HEK293 (cell line): ENCODE measurements around the gene GPN3.
A peak's percentile ranks its signal among the peaks of the same experiment; 100 is the strongest.

Source experiments
- GLI4 ChIP-seq: fragments of 450-650 bp; formaldehyde crosslinking; IDR thresholded peaks from 2 replicates; pipeline ENCODE4 v1.5.1; 2016; ENCODE audit warnings: missing biosample characterization, missing genetic modification characterization
- PBX3 ChIP-seq: sonication (generic); formaldehyde crosslinking; IDR thresholded peaks from 2 replicates; pipeline ENCODE4 v1.8.1; 2022; ENCODE audit warnings: mild to moderate bottlenecking, moderate library complexity, missing genetic modification reagents
- PRDM6 ChIP-seq: fragments of 450-650 bp; formaldehyde crosslinking; IDR thresholded peaks from 2 replicates; pipeline ENCODE4 v1.5.1; 2017; ENCODE audit warnings: missing biosample characterization, missing genetic modification characterization
- SCRT2 ChIP-seq: fragments of 450-650 bp; formaldehyde crosslinking; IDR thresholded peaks from 2 replicates; pipeline ENCODE4 v1.5.1; 2016; ENCODE audit warnings: missing biosample characterization, missing genetic modification characterization
- ZBTB10 ChIP-seq: fragments of 450-650 bp; formaldehyde crosslinking; IDR thresholded peaks from 2 replicates; pipeline ENCODE4 v1.5.1; 2016; ENCODE audit warnings: missing biosample characterization, missing genetic modification characterization
- ZBTB8A ChIP-seq: fragments of 450-650 bp; formaldehyde crosslinking; IDR thresholded peaks from 2 replicates; pipeline ENCODE4 v1.5.1; 2016; ENCODE audit warnings: missing biosample characterization, missing genetic modification characterization
- ZNF114 ChIP-seq: fragments of 450-650 bp; formaldehyde crosslinking; IDR thresholded peaks from 2 replicates; pipeline ENCODE4 v1.5.0; 2017; ENCODE audit warnings: missing biosample characterization, missing genetic modification characterization
- ZNF174 ChIP-seq: fragments of 450-650 bp; formaldehyde crosslinking; IDR thresholded peaks from 2 replicates; pipeline ENCODE4 v1.5.0; 2017; ENCODE audit warnings: missing biosample characterization, mild to moderate bottlenecking, missing genetic modification characterization
- ZNF18 ChIP-seq: fragments of 450-650 bp; formaldehyde crosslinking; IDR thresholded peaks from 2 replicates; pipeline ENCODE4 v1.5.1; 2016; ENCODE audit warnings: missing biosample characterization, missing genetic modification characterization
- ZNF239 ChIP-seq: fragments of 450-650 bp; formaldehyde crosslinking; IDR thresholded peaks from 2 replicates; pipeline ENCODE4 v1.5.1; 2016; ENCODE audit warnings: missing biosample characterization, missing genetic modification characterization
- ZNF266 ChIP-seq: fragments of 450-650 bp; formaldehyde crosslinking; IDR thresholded peaks from 2 replicates; pipeline ENCODE4 v1.5.1; 2016; ENCODE audit warnings: missing biosample characterization, missing genetic modification characterization, low read depth
- ZNF324 ChIP-seq: fragments of 450-650 bp; formaldehyde crosslinking; IDR thresholded peaks from 2 replicates; pipeline ENCODE4 v1.5.1; 2016; ENCODE audit warnings: missing biosample characterization, missing genetic modification characterization
- ZNF366 ChIP-seq: fragments of 450-650 bp; formaldehyde crosslinking; conservative IDR thresholded peaks from 2 replicates; pipeline ENCODE4 v1.5.1; 2016; ENCODE audit warnings: missing biosample characterization, missing genetic modification characterization
- ZNF394 ChIP-seq: fragments of 450-650 bp; formaldehyde crosslinking; IDR thresholded peaks from 2 replicates; pipeline ENCODE4 v1.5.1; 2016; ENCODE audit warnings: missing biosample characterization, missing genetic modification characterization, mild to moderate bottlenecking, moderate library complexity, borderline replicate concordance
- ZNF423 ChIP-seq: fragments of 450-650 bp; formaldehyde crosslinking; IDR thresholded peaks from 2 replicates; pipeline ENCODE4 v1.5.1; 2016; ENCODE audit warnings: missing biosample characterization, missing genetic modification characterization
- ZNF513 ChIP-seq: fragments of 450-650 bp; IDR thresholded peaks from 2 replicates; pipeline ENCODE4 v1.5.1; 2018; ENCODE audit warnings: missing biosample characterization, missing genetic modification characterization
- ZNF600 ChIP-seq: fragments of 450-650 bp; formaldehyde crosslinking; IDR thresholded peaks from 2 replicates; pipeline ENCODE4 v1.5.1; 2016; ENCODE audit warnings: missing biosample characterization, missing genetic modification characterization
- ZNF624 ChIP-seq: fragments of 450-650 bp; formaldehyde crosslinking; IDR thresholded peaks from 2 replicates; pipeline ENCODE4 v1.5.1; 2017; ENCODE audit warnings: missing biosample characterization, missing genetic modification characterization
- ZNF707 ChIP-seq: fragments of 450-650 bp; formaldehyde crosslinking; IDR thresholded peaks from 2 replicates; pipeline ENCODE4 v1.5.1; 2016; ENCODE audit warnings: missing biosample characterization, missing genetic modification characterization
- ZNF768 ChIP-seq: fragments of 450-650 bp; formaldehyde crosslinking; IDR thresholded peaks from 2 replicates; pipeline ENCODE4 v1.5.1; 2018; ENCODE audit warnings: missing biosample characterization, mild to moderate bottlenecking, missing genetic modification characterization
- ZNF791 ChIP-seq: fragments of 450-650 bp; formaldehyde crosslinking; IDR thresholded peaks from 2 replicates; pipeline ENCODE4 v1.5.1; 2016; ENCODE audit warnings: missing biosample characterization, missing genetic modification characterization
- ZNF837 ChIP-seq: fragments of 450-650 bp; formaldehyde crosslinking; IDR thresholded peaks from 2 replicates; pipeline ENCODE4 v1.5.1; 2016; ENCODE audit warnings: missing biosample characterization, missing genetic modification characterization
- ZXDB ChIP-seq: fragments of 450-650 bp; formaldehyde crosslinking; IDR thresholded peaks from 2 replicates; pipeline ENCODE4 v1.5.1; 2016; ENCODE audit warnings: missing biosample characterization, missing genetic modification characterization
- TF ChIP-seq, protein P1 (sequence below): fragments of 450-650 bp; IDR thresholded peaks from 2 replicates; pipeline ENCODE4 v1.5.1; 2018; ENCODE audit warnings: missing biosample characterization, mild to moderate bottlenecking, missing genetic modification characterization
- TF ChIP-seq, protein P2 (sequence below): fragments of 450-650 bp; formaldehyde crosslinking; IDR thresholded peaks from 2 replicates; pipeline ENCODE4 v1.5.1; 2016; ENCODE audit warnings: missing biosample characterization, missing genetic modification characterization

The GPN3 gene

DNA sequence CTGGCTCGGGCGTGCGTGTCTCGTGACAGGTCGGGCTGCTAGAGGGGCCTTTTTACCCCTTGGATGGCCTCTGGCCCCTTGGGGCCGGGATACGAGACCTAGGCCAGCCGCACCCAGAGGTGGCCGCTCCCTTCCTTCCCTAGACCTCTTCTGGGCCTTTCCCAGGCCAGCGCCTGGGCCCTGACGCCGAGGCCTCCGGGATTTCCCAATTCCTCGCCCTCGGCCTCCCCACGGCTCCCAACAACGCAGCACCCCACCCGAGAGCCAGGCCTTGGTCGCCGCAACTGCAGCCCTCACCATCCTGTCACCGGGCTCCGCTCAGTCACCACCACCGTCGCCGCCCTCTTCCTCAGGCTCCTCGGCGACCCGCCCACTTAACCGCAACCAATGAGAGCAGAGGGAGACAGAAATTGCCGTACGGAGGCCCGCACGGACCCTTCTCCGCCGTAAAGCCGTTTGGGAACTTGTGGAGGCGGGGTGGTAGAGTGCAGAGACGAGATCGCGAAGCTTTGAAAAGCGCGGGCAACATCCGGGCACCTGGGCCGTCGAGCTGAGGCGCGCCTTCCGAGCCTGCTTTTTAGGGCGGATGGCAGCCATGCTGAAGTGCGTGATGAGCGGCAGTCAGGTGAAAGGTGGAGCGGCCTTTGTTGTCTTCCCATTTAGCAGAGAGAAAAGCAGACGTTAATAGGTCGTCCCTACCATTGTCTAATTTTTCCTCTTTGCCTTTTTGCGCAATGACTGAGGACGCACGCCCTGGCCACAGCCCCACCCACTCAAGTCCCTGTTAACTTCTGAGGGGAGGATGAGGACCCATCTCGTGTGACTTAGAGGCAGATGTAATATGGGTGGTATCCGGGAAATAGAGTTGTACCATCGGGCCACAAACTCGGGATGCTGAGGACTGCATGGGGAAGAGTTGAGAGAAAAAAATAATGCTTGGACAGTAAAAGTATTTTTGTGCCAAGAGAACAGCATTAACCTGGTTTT is 34.0 kb upstream of the GPN3 start, which contains the start of the genes RAD9B and VPS29 (continued):
- TF ChIP-seq, protein P1, sequence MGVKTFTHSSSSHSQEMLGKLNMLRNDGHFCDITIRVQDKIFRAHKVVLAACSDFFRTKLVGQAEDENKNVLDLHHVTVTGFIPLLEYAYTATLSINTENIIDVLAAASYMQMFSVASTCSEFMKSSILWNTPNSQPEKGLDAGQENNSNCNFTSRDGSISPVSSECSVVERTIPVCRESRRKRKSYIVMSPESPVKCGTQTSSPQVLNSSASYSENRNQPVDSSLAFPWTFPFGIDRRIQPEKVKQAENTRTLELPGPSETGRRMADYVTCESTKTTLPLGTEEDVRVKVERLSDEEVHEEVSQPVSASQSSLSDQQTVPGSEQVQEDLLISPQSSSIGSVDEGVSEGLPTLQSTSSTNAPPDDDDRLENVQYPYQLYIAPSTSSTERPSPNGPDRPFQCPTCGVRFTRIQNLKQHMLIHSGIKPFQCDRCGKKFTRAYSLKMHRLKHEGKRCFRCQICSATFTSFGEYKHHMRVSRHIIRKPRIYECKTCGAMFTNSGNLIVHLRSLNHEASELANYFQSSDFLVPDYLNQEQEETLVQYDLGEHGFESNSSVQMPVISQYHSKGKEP: 0 out of 2 replicates have a peak, but pooled peaks have one; percentile 15
- 0 out of 2 replicates have a peak, but pooled peaks have one; percentile 13 for TF ChIP-seq ZNF239 (tag by site-specific recombination)
- TF ChIP-seq ZNF423 (tag by site-specific recombination): peak; percentile 99
- no peak for TF ChIP-seq ZNF18 (tag by site-specific recombination)
- peak; percentile 56 for TF ChIP-seq ZNF600 (tag by site-specific recombination)
- TF ChIP-seq ZNF114 (tag by site-specific recombination): no peak
- no peak; the same call in 1 of the 2 replicates for TF ChIP-seq ZNF174 (tag by site-specific recombination)
- no peak; the same call in 1 of the 2 replicates for TF ChIP-seq PRDM6 (tag by site-specific recombination)
- TF ChIP-seq ZNF837 (tag by site-specific recombination): no peak
- no peak for TF ChIP-seq ZNF791 (tag by site-specific recombination)
- peak; percentile 61; the same call in 1 of the 2 replicates for TF ChIP-seq GLI4
- 0 out of 2 replicates have a peak, but pooled peaks have one; percentile 5 for TF ChIP-seq ZNF768
- no peak for TF ChIP-seq ZNF266 (tag by site-specific recombination)
- TF ChIP-seq ZNF624: 0 out of 2 replicates have a peak, but pooled peaks have one; percentile 42
- peak; percentile 78; the same call in 1 of the 2 replicates for TF ChIP-seq ZNF324 (tag by site-specific recombination)
- peak; percentile 32; the same call in 1 of the 2 replicates for TF ChIP-seq PBX3
- TF ChIP-seq ZXDB (tag by site-specific recombination): peak; percentile 98
- TF ChIP-seq, protein P2, sequence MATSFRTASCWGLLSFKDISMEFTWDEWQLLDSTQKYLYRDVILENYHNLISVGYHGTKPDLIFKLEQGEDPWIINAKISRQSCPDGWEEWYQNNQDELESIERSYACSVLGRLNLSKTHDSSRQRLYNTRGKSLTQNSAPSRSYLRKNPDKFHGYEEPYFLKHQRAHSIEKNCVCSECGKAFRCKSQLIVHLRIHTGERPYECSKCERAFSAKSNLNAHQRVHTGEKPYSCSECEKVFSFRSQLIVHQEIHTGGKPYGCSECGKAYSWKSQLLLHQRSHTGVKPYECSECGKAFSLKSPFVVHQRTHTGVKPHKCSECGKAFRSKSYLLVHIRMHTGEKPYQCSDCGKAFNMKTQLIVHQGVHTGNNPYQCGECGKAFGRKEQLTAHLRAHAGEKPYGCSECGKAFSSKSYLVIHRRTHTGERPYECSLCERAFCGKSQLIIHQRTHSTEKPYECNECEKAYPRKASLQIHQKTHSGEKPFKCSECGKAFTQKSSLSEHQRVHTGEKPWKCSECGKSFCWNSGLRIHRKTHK (tag by site-specific recombination): no peak
- peak; percentile 21; the same call in 1 of the 2 replicates for TF ChIP-seq ZNF707 (tag by site-specific recombination)
- peak; percentile 19 for TF ChIP-seq ZNF513 (tag by site-specific recombination)
- TF ChIP-seq SCRT2 (tag by site-specific recombination): peak; percentile 97
- TF ChIP-seq ZNF366 (tag by site-specific recombination): peak; percentile 64
- TF ChIP-seq ZBTB8A (tag by site-specific recombination): peak; percentile 99
- TF ChIP-seq ZBTB10 (tag by site-specific recombination): peak; percentile 92
- TF ChIP-seq ZNF394 (tag by site-specific recombination): peak; percentile 45; the same call in 1 of the 2 replicates
